Transverse colon (tissue), 4 donors: Measurements from ENCODE around the gene SLC1A1.

Experiments used
- EP300 ChIP-seq: sonication (generic); formaldehyde crosslinking; IDR thresholded peaks from one replicate; pipeline ENCODE4 v1.6.1; 2017; ENCODE audit warnings: antibody characterized with exemption, low read depth
- POLR2A ChIP-seq: fragments of 450-650 bp; IDR thresholded peaks from one replicate; pipeline ENCODE4 v1.6.1; 2016; ENCODE audit warnings: antibody characterized with exemption, mild to moderate bottlenecking, moderate library complexity
- POLR2AphosphoS5 ChIP-seq, 3 donors: sonication (generic); formaldehyde crosslinking; IDR thresholded peaks; one replicate each; pipeline ENCODE4 v1.6.1; 2016; ENCODE audit warnings: antibody characterized with exemption in 3 of 3
- TF ChIP-seq, protein P1 (sequence below), 5 experiments: fragments of 200-600 bp in 3 of 5; fragments of 450-650 bp in 2 of 5; sonication (generic) in 3 of 5; IDR thresholded peaks; 1 replicate in 2 of 5; 2 replicates in 3 of 5; pipeline ENCODE4 v1.5.1; 2016 to 2017; ENCODE audit warnings: antibody characterized with exemption in 5 of 5, inconsistent platforms in 3 of 5, mild to moderate bottlenecking in 2 of 5, moderate library complexity in 1 of 5

DNA sequence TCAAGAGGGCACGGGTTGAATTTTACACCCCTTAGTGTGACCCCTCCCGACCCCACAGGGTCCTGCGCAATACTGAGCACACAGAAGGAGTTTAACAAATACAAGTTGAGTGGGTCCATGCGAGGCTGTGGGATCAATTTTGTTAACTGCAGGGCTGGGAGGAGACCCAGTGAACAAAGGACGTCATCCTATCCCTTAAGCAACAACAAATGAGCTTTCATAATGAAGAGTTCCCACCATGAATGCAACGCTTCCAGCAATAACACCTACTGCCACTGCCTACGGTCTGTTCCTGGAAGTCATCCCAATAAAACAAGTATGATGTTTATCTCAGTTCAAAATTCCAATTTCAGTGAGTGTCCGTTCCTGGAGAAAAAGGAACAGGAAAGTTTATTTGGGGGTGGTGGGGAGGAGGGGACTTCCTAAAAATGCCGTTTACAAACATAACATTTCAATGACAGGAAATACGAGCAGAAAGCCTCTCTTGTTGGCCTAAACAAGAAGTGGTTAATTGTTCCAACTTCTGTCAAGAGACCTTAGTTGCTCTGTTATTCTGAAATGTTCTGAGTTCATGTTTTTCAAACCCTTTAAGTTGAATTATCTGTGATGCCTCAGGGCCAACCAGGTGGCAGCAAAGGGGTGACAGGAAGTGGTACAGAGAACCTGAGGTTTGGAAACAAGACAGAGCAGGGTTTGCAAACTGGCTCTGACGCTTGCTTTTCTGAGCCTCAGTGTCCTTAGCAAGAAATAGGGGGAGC, 106.1 kb downstream of the SLC1A1 start:
- TF ChIP-seq, protein P1, sequence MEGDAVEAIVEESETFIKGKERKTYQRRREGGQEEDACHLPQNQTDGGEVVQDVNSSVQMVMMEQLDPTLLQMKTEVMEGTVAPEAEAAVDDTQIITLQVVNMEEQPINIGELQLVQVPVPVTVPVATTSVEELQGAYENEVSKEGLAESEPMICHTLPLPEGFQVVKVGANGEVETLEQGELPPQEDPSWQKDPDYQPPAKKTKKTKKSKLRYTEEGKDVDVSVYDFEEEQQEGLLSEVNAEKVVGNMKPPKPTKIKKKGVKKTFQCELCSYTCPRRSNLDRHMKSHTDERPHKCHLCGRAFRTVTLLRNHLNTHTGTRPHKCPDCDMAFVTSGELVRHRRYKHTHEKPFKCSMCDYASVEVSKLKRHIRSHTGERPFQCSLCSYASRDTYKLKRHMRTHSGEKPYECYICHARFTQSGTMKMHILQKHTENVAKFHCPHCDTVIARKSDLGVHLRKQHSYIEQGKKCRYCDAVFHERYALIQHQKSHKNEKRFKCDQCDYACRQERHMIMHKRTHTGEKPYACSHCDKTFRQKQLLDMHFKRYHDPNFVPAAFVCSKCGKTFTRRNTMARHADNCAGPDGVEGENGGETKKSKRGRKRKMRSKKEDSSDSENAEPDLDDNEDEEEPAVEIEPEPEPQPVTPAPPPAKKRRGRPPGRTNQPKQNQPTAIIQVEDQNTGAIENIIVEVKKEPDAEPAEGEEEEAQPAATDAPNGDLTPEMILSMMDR (IDR thresholded peaks at IDR 0.05): no peak
- TF ChIP-seq POLR2A: no peak
- peak; percentile 17 for TF ChIP-seq EP300
- peak in 2 of 3 donors; percentile 14 to 50 for TF ChIP-seq POLR2AphosphoS5 (IDR thresholded peaks at IDR 0.05)
